Endodermal cell (in vitro differentiated cells): ENCODE measurements around the gene PDK3. TPM values are rescaled to one million over a fixed set of nuclear protein-coding genes. Genes with fewer than 3 reads are reported as not detected.

ENCODE experiments used
- DNase-seq: peaks from one replicate; pipeline ENCODE4 v3.0.0-alpha.2; 2017
- H3K27ac ChIP-seq: 2 replicates; pipeline ENCODE4 v1.5.1; 2013; ENCODE audit warnings: mild to moderate bottlenecking, low read depth, low read length, moderate library complexity
- H3K27me3 ChIP-seq: 2 replicates; pipeline ENCODE4 v1.6.1; 2013; ENCODE audit warnings: mild to moderate bottlenecking, low read length, moderate library complexity; ENCODE audit not compliant: insufficient read depth, control insufficient read depth, poor library complexity, severe bottlenecking
- H3K36me3 ChIP-seq: 2 replicates; pipeline ENCODE4 v1.7.0; 2013; ENCODE audit warnings: mild to moderate bottlenecking, low read length, moderate library complexity; ENCODE audit not compliant: control insufficient read depth, insufficient read depth
- H3K4me1 ChIP-seq: one replicate; pipeline ENCODE4 v1.7.0; 2013; ENCODE audit warnings: low read length; ENCODE audit not compliant: control insufficient read depth, insufficient read depth
- H3K4me3 ChIP-seq: 2 replicates; pipeline ENCODE4 v1.5.1; 2013; ENCODE audit warnings: mild to moderate bottlenecking, low read length, moderate library complexity
- H3K9ac ChIP-seq: 2 replicates; pipeline ENCODE4 v1.6.1; 2013; ENCODE audit warnings: mild to moderate bottlenecking, low read length, moderate library complexity; ENCODE audit not compliant: poor library complexity, severe bottlenecking; ENCODE audit errors: extremely low read depth
- H3K9me3 ChIP-seq: 2 replicates; pipeline ENCODE4 v1.6.1; 2013; ENCODE audit warnings: mild to moderate bottlenecking, low read length, moderate library complexity; ENCODE audit not compliant: control insufficient read depth
- H3K27ac Mint-ChIP-seq: 2 replicates; pipeline ENCODE4 v1.8.0; 2020; ENCODE audit warnings: mixed read lengths
- H3K27me3 Mint-ChIP-seq: 2 replicates; pipeline ENCODE4 v1.8.0; 2021; ENCODE audit warnings: mild to moderate bottlenecking, mixed read lengths; ENCODE audit not compliant: insufficient read depth
- H3K36me3 Mint-ChIP-seq: 2 replicates; pipeline ENCODE4 v1.8.0; 2020; ENCODE audit warnings: low read depth, mixed read lengths
- H3K4me1 Mint-ChIP-seq: 2 replicates; pipeline ENCODE4 v1.8.0; 2020; ENCODE audit warnings: mixed read lengths
- H3K4me3 Mint-ChIP-seq: 2 replicates; pipeline ENCODE4 v1.8.0; 2020; ENCODE audit warnings: mild to moderate bottlenecking, moderate library complexity, mixed read lengths
- H3K9me3 Mint-ChIP-seq: 2 replicates; pipeline ENCODE4 v1.8.0; 2020; ENCODE audit warnings: mild to moderate bottlenecking, mixed read lengths
- CTCF ChIP-seq: fragments of 200-600 bp; sonication (generic); conservative IDR thresholded peaks from 2 replicates; pipeline ENCODE4 v1.5.0; 2021; ENCODE audit warnings: antibody characterized with exemption, mild to moderate bottlenecking
- WGBS, 2 experiments: methylation state at CpG; one replicate each; pipeline versions ENCODE4 v1.1.5 to v1.1.7; 2013; ENCODE audit warnings: missing lambda C conversion rate in 2 of 2, mixed read lengths in 1 of 2; ENCODE audit not compliant: insufficient coverage in 1 of 2, insufficient read length in 1 of 2; 5-methylcytosine and 5-hydroxymethylcytosine counted together
- total RNA-seq, 2 donors: library from RNA; stranded (reverse); fragmentation: NEBNext Ultra II Directional in 1 of 2; extraction: Animal tissue kit (Norgen Biotek cat#: 25700) in 1 of 2; gene quantifications; 2 replicates in 1 of 2; 3 replicates in 1 of 2; pipeline ENCODE4 v1.2.1, GENCODE V29; 2021

PDK3 gene
- total RNA-seq, 2 donors from 2014 or later = 14.9 to 21.9 TPM

- no peak for TF ChIP-seq CTCF
- H3K9me3 Mint-ChIP-seq = peaks cover 4% of the 10 kb centered on the region
- no peak for DNase-seq
- no peaks in the 10 kb centered on the region for H3K4me1 ChIP-seq
- H3K4me1 Mint-ChIP-seq = no peaks in the 10 kb centered on the region
- H3K27ac ChIP-seq = no peak overlapping the region
- no peak overlapping the region for H3K4me3 ChIP-seq
- no peaks in the 10 kb centered on the region for H3K36me3 Mint-ChIP-seq
- H3K27me3 ChIP-seq = no peaks in the 10 kb centered on the region
- no peaks in the 10 kb centered on the region for H3K9me3 ChIP-seq
- no peak overlapping the region for H3K27ac Mint-ChIP-seq
- H3K27me3 Mint-ChIP-seq = peaks cover 9% of the 10 kb centered on the region
- 97% methylated on average over 10 of the region's 10 CpGs; no CpG with 5 or more reads in 1 of the 2 experiments for WGBS, 2 experiments
- no peaks in the 10 kb centered on the region for H3K36me3 ChIP-seq
- no peak overlapping the region for H3K9ac ChIP-seq
- H3K4me3 Mint-ChIP-seq = no peak overlapping the region
Observed at GRCh38 chrX:24426921-24427746, 38.0 kb upstream of the PDK3 start.

GRCh38 chrX:24427747-24428019 lies 37.4 kb upstream of the PDK3 start:
- H3K27me3 Mint-ChIP-seq = peaks cover 12% of the 10 kb centered on the region
- H3K4me1 ChIP-seq = no peaks in the 10 kb centered on the region
- DNase-seq = no peak
- no peaks in the 10 kb centered on the region for H3K4me1 Mint-ChIP-seq
- no peaks in the 10 kb centered on the region for H3K36me3 Mint-ChIP-seq
- H3K4me3 ChIP-seq = no peak overlapping the region
- H3K9me3 Mint-ChIP-seq = peaks cover 4% of the 10 kb centered on the region
- no peak overlapping the region for H3K27ac ChIP-seq
- no peak overlapping the region for H3K27ac Mint-ChIP-seq
- TF ChIP-seq CTCF = no peak
- no peaks in the 10 kb centered on the region for H3K27me3 ChIP-seq
- H3K9me3 ChIP-seq = no peaks in the 10 kb centered on the region
- no peak overlapping the region for H3K4me3 Mint-ChIP-seq
- 100% methylated on average over 1 of the region's 1 CpG; no CpG with 5 or more reads in 1 of the 2 experiments for WGBS, 2 experiments
- no peak overlapping the region for H3K9ac ChIP-seq
- H3K36me3 ChIP-seq = no peaks in the 10 kb centered on the region

GRCh38 chrX:24428516-24428915 lies 36.6 kb upstream of the PDK3 start:
- 92% methylated on average over 2 of the region's 4 CpGs; no CpG with 5 or more reads in 1 of the 2 experiments for WGBS, 2 experiments
- peaks cover 15% of the 10 kb centered on the region for H3K27me3 Mint-ChIP-seq
- Histone ChIP-seq H3K4me3 (no peak overlapping the region), H3K27me3 (no peaks in the 10 kb centered on the region), H3K27ac (no peak overlapping the region), H3K4me1 (no peaks in the 10 kb centered on the region), H3K9me3 (no peaks in the 10 kb centered on the region), H3K36me3 (no peaks in the 10 kb centered on the region), H3K9ac (no peak overlapping the region)
- no peak for DNase-seq
- no peak overlapping the region for H3K4me3 Mint-ChIP-seq
- no peak for TF ChIP-seq CTCF
- H3K4me1 Mint-ChIP-seq = peaks cover 3% of the 10 kb centered on the region
- H3K27ac Mint-ChIP-seq = no peak overlapping the region
- H3K36me3 Mint-ChIP-seq = no peaks in the 10 kb centered on the region
- peaks cover 6% of the 10 kb centered on the region for H3K9me3 Mint-ChIP-seq
